ENCODE data around the gene KCTD6.
"Not testable (repeated sequence)": the region's sequence is repeated elsewhere in the genome, so short reads cannot be mapped to it uniquely, and the experiment has no call there.

Gene KCTD6

GRCh38 chr3:58527440-58527839, 35.5 kb downstream of the KCTD6 start:
- not testable (repeated sequence) for DNase-seq

DNA sequence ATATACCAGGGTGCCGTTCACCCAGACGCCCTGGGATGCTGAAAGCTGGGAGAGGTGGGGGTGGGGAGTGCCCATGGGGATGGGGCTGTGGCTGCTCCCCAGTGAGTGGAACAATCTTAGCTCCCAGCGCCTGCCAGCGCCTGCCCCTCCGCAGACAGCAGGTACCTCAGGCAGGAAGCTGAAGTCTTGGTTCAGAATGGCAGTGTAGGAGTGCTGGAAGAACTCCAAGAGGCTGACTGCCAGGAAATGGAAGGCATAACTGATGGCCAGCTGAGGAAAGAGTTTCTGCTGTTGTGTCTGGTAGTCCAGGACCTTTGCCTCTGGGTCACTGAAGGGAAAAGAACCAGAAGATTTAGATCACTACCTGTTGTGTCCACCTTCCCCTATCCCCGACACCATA, 36.7 kb downstream of the KCTD6 start:
- DNase-seq, result no peak

- DNase-seq, result no peak
These were observed 37.8 kb downstream of the KCTD6 start for GRCh38 chr3:58529516-58530353.

- no peak for DNase-seq
These were observed 38.5 kb downstream of the KCTD6 start for GRCh38 chr3:58530354-58530865.

- DNase-seq, result no peak
These were observed 39.7 kb downstream of the KCTD6 start for GRCh38 chr3:58531555-58531954.

- no peak for DNase-seq
These were observed 40.1 kb downstream of the KCTD6 start for GRCh38 chr3:58531956-58532355.

- DNase-seq, result no peak
These were observed 40.9 kb downstream of the KCTD6 start for GRCh38 chr3:58532794-58533220.

DNA sequence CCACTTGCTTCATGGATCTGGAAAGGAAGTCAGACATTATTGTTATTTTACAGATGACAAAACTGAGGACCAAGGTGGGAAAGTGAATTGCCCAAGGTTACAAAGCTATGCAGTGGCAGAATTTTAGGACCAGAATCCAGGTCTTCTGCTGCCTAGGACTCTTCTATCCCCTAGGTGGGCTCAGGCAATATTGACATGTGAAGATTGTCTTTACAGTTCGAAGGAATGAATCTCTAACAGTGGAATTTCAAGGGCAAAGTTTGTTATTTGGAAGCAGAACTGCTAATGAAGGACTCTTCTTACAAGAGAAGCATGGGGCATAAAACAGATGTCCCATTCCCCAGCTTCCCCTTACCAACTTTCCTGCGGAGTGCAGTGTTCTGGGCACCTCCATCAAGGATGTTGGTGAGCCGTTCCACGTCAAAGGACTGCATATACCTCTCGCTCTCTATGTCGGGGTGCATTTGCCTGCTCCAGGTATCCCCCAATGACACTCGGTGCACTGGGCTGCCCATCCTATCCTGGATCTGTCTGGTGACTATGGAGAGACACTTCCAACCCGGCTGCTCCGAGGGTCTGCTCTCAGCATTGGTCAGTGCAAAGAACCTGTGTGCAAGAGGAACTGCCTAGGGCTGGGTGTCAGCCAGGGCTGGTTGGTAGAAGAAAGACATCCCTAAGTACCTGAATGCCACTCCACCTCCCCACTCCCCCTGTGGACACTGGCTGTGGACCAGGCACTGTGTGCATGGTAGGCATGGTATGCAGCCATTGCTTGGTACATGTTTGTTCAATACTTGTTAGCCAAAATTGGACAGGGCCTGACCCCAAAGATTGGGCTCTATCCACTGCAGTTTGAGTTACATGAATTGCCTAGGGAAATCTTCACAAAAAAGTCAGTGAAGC, 42.9 kb downstream of the KCTD6 start:
- DNase-seq, result no peak

DNA sequence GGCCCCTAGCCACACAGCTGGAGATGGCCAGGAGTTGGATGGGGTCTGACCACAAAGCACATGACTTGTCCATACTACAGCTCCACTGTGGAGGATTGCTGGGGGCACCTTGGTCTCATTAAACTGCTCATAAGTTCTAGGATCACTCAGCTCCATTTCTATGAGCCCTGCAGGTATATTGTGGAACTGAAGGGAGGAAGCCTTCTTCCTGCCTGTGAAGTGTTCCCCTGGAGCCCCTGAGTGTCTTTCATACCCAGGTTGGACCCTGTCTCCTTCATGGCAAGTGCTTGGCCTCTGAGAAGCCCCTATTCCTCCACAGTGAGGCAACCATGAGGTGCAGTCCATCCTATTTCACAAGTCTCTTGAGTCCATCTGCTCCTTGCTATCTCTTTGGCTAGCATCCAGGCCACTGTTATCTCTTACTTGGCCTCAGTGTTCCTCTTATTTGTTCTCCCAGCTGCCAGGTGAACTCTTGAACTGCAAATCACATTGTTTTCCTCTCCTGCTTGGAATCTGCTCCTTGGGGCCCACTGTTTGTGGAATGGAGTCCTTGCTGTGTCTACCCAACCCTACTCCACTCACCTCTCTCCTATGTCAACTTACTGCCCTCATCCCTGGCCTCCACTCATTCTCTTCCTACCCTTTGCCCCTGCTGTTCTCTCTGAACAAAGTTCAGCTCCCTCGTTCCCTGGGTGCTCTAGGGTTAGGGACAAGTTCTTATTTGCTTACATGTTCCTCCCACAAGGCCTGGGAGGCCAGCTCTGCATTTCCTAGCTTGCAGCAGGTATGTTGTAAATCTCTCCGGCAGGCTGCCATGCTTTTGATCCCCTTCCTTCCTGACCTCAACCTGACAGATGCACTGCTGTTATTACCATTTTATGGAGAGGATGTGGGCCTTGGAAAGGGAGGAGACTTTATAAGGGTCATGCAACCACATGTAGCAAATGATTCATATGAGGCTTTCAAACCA, 43.9 kb downstream of the KCTD6 start:
- no peak for DNase-seq

DNA sequence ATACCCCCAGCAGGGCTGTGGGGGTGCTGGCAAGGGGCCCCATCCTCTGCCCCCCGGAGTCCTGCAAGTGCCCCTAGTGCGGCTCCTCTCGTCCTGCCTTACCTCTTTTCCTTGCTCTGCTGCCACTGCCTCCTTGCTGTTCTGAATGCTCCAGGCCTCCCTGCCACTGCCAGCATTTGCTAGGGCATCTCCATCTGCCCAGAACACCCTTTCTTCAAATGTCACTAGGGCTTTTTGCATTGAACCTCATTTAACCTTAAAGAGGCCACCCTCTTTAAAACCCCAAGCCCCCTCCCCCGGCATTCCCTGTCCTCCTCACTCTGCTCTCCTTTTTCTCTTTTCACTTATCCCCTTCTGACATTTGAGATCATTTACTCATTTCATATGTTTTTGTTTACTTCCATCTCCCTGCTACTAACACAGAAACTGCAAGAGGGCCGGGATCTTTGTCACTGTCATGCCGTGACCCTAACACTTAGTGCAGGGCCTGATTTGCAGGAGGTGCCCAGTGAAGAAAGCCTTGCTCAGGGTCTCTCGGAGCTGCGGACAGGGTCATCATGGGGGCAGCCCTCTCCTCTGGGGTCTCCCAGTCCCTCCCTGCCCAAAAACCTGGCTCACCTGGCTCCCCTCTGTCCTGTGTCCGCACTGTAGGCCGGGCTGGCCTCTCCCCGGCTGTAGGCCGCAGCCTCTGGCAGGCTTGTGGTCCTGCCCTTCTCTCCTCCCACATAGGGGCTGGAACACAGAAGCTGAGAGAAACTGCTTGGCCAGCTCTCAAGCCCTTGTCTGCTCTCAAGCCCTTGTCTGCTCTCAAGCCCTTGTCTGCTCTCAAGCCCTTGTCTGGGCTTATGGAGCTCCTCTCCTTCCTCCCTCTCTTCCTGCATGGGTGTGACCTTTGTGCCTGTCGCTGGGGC, 44.9 kb downstream of the KCTD6 start, which contains the start of gene ACOX2:
Gene ACOX2 (minus strand): TSS at position 690 of the 911 bp plus-strand sequence. CDS start 2,084 bp downstream, outside the sequence.
- DNase-seq, result no peak

DNA sequence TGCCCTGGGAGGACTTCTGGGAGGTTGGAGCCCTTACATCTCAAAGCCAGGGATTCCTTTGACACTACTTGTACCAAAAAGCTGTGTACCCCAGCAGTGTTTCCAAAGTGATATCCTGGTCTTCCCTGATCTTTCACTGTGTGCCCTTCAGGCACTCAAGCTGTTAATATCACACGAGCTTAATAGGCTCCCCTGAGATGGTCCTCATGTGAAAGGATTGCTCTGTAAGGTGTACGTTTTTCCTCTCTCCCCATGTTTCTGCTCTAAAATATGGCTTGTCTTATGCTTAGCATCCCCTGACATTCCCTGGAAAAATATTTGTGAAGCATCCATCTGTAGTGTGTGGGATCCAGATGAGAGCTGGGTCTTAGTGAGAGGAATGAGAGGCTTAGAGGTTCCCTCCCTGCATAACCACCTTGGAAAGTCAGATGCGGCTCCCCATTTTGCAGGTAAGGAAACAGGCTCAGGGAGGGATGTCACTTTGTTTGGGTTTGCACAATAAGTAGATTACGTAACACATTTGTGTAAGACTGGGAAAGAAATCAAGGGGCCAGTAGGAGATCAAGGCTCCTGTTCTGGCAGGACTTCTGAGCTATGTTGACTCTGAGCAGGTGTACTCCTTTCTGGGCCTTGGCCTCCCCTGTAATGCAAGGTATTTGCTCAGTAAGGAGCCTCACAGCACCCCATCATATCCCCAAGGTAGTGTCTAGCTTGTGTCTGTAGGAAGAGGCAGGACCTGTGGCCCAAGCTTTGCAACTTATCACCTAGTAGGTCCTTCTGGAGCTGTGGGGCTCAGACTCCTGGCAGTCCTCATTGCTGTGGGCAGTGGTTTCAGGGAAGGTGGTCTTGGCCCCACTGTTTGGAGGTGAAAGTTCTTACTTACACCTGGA, 45.8 kb downstream of the KCTD6 start:
- DNase-seq, result no peak

- no peak for DNase-seq
These were observed 47.7 kb downstream of the KCTD6 start for GRCh38 chr3:58539626-58540025.

- no peak for DNase-seq
These were observed 48.4 kb downstream of the KCTD6 start for GRCh38 chr3:58540176-58540858.

DNA sequence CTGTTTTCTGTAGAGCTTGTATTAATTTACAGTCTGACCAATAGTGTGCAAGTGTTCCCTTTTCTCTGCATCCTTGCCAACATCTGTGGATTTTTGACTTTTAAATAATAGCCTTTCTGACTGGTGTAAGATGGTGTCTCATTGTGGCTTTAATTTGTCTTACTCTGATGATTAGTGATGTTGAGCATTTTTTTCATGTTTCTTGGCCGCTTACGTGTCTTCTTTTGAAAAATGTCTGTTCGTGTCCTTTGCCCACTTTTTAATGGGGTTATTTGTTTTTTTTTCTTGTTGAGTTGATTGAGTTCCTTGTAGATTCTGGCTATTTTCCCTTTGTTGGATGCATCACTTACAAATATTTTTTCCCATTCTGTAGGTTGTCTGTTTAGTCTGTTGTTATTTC, 52.6 kb downstream of the KCTD6 start:
- no peak for DNase-seq

DNA sequence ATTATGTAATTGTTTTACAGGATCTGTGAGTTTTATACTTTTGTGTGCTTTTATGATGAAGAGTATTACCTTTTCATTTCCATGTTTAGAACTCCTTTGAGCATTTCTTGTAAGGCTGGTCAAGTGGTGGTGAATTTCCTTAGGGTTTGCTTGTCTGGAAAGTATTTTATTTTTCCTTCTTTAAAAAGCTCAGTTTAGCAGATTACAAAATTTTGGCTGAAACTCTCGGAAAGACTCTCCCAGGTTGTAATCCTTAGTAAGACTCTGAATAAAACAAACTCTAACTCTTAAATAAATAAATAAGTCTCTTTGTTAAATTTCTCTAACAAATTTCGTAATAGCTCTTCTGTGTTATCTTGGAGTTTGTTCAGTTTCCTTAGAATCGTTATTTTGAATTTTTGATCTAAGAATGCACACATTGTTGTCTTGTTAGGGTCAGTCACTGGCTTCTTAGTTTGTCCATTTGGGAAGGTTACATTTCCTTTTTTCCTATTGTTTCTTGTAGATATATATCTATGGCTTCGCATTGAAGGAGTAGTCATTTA, 59.8 kb downstream of the KCTD6 start:
- DNase-seq, result no peak

All from NCI-H1417 treated with DMSO at 0.1 percent for 48 hours (cell line).